Stimulated activated CD8-positive, alpha-beta memory T cell treated with anti-CD3 and anti-CD28 coated beads, Interleukin-7, amount 100 ng/mL, for 48 hours (primary cell): ENCODE results near the gene SPINT2.
"Not testable (repeated sequence)": the region's sequence is repeated elsewhere in the genome, so short reads cannot be mapped to it uniquely, and the experiment has no call there.

Source experiments
- DNase-seq, 2 donors: peaks; one replicate each; pipeline ENCODE4 v3.0.0-alpha.2; 2020; ENCODE audit warnings: low read depth in 1 of 2; ENCODE audit errors: extremely low read depth in 1 of 2

SPINT2 gene

DNA sequence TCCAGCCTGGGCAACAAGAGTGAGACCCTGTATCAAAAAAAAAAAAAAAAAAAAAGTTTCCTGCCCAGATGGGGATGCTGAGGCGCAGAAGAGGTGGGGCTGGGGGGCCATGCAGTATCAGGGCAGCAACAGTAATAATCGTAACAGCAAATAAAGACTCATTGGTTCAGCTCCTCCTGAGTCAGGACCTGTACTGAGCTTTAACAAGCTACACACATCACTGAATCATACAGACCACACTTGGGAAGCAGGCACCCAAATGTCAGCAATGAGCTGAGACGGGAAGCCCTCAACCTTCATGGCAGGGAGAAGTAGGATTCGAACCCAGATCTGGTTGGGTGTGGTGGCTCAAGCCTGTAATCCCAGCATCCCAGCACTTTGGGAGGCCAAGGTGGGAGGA is 29.8 kb upstream of the SPINT2 start:
- no peak for DNase-seq

- no peak for DNase-seq
Measured at GRCh38 chr19:38239816-38240215, 24.6 kb upstream of the SPINT2 start.

DNA sequence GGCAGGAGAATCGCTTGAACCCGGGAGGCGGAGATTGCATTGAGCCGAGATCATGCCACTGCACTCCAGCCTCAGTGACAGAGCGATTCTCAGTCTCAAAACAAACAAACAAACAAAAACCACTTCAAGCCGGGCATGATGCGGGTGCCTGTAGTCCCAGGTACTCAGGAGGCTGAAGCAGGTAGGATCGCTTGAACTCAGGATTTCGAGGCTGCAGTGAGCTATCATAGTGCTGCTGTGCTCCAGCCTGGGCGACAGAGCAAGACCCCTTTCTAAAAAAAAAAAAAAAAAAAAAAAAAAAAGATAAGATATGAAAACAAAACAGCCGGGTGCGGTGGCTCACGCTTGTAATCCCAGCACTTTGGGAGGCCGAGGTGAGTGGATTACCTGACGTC is 21.1 kb upstream of the SPINT2 start:
- no peak for DNase-seq

DNA sequence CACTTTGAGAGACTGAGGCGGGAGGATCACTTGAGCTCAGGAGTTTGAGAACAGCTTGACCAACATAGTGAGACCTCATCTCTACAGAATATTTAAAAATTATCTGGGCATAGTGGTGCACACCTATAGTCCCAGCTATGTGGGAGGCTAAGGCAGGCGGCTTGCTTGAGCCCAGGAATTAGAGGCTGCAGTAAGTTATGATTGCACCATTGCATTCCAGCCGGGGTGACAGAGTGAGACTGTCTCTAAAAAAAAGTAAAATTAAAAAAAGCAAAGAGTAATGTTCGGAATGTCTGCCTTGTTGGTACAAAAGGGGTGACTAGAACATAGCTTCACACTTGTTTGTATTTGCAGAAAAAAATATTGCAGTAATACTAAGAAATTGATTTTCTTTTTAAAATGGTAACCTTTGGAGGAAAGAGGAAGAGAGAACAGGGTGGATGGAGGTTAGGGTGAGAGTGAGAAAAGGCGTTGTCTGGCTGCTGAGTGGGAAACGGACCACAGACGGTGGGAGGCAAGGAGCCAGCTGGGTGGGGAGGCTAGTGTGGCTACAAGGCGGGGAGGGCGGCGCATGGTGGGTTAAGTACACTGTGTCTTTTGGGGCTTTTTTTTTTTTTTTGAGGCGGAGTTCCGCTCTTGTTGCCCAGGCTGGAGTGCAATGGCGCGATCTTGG is 18.4 kb upstream of the SPINT2 start:
- no peak for DNase-seq

GRCh38 chr19:38247126-38247525 is 17.2 kb upstream of the SPINT2 start:
- no peak for DNase-seq

DNA sequence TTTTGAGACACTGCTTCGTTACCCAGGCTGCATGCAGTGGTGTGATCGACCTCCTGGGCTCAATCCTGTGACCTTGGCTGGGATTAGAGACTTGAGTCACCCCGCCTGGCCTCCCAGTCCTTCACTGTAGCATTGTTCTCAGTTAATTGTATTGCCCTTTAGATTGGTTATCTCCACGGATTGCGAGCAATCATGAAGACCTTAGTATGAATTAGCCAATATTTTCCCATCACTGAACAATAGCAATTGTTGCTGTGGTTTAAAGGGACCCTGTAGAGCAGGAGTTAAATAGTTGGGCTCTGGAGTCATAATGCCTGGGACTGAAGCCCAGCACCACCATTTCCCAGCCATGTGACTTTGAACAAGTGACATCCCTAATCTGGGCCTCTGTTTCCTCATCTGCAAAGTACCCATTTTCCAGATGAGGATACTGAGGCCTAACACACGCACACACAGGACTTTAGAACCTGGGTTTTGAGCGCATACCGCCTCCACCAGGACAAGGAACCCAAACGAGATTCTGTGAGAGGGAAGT is 16.6 kb upstream of the SPINT2 start:
- no peak for DNase-seq

- no peak for DNase-seq
Measured at GRCh38 chr19:38248421-38248820, 16.0 kb upstream of the SPINT2 start.

- no peak for DNase-seq
Measured at GRCh38 chr19:38250428-38250820, 13.9 kb upstream of the SPINT2 start.

DNA sequence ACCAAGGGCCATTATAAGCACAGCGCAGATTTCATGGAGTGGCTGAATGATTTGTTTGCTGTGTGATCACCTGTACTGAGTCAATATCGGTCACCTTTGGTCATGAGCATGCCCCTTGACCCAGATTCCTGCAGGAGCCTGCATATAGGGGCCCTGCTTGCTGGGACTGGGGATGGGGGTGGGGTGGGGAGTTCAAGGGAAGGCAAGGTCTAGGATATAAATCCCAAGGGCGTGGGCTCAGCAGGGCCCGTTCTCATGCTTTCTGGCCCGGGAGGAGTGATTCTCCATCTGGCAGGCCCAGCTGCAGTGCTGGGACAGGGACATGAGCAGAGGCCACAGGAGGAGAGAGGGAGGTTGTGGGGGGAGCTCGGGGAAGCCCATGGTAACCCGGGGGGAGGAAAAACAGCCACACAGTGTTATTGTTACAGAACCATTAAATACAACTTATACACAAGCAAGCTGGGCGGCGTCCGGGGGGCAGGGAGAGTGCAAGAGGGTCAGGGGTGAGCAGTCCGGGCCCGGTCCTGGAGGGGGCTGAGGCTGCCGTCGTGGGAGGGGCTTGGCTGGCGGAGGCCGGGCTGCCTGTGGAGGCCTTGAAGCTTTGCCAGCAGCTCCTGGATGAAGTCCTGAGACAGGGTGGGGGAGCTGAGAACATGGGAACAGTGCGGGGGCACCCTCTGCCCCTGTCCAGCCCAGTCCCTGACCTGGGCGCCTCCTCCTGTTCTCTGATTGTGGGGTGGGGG is 13.4 kb upstream of the SPINT2 start:
- DNase-seq: no peak

GRCh38 chr19:38251564-38252051 is 12.8 kb upstream of the SPINT2 start:
- no peak for DNase-seq

DNA sequence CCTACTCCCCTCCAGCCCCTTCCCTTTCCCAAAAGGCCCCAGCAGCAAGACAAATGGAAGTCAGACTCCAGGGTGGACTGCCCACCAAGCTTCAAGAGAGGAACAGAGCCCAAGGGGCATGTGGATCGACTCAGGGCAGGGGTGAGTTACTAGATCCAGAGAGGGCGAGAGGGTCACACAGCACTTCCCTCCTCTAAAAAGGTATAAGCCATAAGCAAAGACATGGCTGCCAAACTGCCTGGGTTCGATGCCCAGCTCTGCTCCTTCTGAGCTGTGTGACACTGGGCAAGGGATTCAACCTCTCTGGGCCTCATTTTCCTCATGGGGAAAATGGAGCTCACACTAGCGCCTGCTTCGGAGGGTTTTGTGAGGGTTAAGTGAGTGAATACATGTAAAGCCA is 12.0 kb upstream of the SPINT2 start:
- DNase-seq: no peak

DNA sequence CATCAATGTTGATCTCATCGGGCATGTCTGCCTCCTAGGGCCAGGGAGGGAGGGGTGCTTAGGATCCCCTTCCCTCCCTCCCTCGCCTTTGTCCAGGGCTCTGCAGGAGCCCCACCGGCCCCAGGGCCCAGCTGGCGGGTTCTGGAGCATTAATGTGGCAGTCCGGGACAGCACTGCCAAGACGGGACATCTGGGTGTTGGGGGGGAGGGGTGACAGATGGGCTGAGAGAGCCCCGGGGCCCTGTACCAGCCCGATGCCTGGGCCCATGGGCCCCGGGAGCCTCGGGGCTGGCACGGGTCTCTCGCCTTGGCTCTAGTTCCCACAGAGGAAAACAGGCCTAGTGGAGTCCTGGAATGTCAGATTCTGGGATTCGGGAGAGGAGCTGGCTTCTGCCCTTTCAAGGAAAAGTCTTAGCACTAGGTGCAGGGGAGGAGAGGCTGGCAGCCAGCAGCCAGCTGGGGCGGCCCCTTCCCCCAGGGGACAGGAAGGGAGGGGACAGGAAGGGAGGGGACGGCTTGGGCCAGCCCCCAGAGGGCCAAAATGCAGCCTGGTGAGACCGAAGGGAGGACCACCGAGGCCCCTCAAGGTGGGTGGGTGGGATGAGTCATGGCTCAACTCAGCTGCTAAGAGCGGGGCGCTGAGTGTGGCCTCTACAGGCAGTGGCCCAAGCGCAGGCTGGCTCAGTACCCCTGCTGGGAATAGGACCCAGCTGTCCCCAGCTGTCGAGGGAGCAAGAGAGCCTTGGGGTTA is 11.3 kb upstream of the SPINT2 start:
- no peak for DNase-seq

GRCh38 chr19:38253788-38254187 is 10.6 kb upstream of the SPINT2 start:
- DNase-seq: no peak

GRCh38 chr19:38255383-38256014 is 8.9 kb upstream of the SPINT2 start:
- DNase-seq: no peak

DNA sequence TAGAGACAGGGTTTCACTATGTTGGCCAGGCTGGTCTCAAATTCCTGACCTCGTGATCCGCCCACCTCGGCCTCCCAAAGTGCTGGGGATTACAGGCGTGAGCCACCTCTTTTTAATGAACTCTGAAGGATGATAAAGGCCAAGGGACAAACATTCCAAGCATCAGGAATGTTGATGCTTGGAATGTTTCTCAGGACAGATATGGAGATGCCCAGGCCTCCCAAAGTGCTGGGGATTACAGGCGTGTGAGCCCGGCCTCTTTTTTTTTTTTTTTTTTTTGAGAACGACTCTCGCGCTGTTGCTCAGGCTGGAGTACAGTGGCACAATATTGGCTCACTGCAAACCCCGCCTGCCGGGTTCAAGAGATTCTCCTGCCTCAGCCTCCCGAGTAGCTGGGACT is 2.4 kb upstream of the SPINT2 start:
- DNase-seq: not testable (repeated sequence)

- no peak for DNase-seq
Measured at GRCh38 chr19:38262585-38263268, 1.6 kb upstream of the SPINT2 start.

GRCh38 chr19:38263689-38264485 is 486 bp upstream of the SPINT2 start:
- DNase-seq: peak; percentile 39 to 81

DNA sequence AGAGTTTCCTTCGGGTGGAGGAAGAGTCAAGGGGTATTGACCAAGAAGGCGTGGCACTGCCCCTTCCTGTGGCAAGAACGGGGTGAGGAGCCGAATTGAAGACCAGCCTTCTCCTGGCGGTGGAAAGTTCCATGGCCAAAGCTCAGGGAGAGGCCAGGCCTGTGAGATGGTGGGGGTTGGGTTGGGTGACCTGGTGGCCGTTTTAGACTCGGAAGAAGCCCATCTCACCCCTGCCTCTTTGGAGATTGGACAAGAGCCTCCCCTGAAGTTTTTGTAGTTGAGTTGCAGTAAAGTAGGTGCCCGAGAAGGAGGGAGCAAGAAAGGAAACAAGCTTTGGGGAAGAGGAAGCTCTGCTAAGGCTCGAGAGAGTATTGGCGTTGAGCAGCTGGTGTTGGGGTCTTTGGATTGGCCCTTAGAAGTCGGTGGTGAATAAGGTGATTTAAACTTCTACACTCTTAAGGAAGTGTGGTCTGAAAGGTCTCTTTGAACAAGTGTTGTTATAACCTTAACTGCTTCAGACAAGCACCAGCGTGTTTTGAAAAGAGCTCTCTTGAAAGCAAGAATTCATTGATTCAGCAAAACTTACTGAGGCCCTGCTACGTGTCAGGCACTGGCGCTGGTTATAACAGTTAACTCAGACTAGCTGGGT is 964 bp downstream of the SPINT2 start:
- no peak for DNase-seq

DNA sequence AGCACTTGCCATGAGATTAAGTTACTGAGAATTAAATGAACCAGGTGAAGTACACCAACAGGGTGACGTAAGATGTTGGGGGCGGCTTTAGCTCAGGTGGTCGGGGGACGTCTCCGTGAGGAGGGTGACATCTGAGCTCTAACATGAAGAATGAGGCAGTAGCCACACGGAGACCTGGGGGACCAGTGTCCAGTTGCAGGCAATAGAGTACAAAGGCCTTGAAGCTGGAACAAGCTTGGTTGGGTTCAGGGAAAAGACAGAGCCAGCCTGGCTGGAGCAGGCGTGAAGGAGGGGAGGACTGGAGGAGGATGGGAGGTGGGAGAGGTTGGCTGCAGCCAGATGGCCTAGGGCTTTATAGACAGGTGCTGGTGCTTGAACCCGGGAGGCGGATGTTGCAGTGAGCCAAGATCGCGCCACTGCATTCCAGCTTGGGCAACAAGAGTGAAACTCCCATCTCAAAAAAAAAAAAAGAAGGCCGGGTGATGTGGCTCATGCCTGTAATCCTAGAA is 1.6 kb downstream of the SPINT2 start:
- no peak for DNase-seq
